ENCODE results near the gene HOXB3. TPM values are rescaled to one million over a fixed set of nuclear protein-coding genes. Genes with fewer than 3 reads are reported as not detected.
A peak's percentile ranks its signal among the peaks of the same experiment; 100 is the strongest.

Gene HOXB3
- total and polyA plus RNA-seq, 12 donors, result 2.3 to 28.8 (median 8.8) TPM

GRCh38 chr17:48541577-48542113, 48.4 kb downstream of the HOXB3 start:
- Histone ChIP-seq H3K36me3 (replicated peaks in 1 of 2) (peaks cover 0 to 8% of the 10 kb centered on the region in 2 donors), H3K27ac (peak overlapping the region; percentile 72 to 97 (median 85)), H3K4me3 (peak overlapping the region in 3 of 4 donors; percentile 25 to 78 (median 58)), H3K9me3 (replicated peaks in 1 of 3) (no peaks in the 10 kb centered on the region), H3K27me3 (no peaks in the 10 kb centered on the region), H3K4me1 (replicated peaks in 1 of 2) (peaks cover 15 to 20% of the 10 kb centered on the region in 2 donors)
- 5 to 13% (median 7%) methylated on average over 23 to 35 of the region's 36 CpGs for WGBS, 4 donors
- TF ChIP-seq POLR2A (IDR thresholded peaks at IDR 0.05) (peak in 1 of 2 donors; percentile 38), CTCF (IDR thresholded peaks at IDR 0.05) (no peak)
- peak in 6 of 7 donors; percentile 58 to 80 (median 69) for DNase-seq
- intact Hi-C loops (cut with DNase I), result loop anchor here (5.0 kb wide), 1 partner anchor 36 kb away; the partner anchor contains the start of gene HOXB4 (in 2 of the 2)

- 31 to 38% (median 33%) methylated on average over 12 of the region's 12 CpGs for WGBS, 4 donors
- no peak for DNase-seq
- Histone ChIP-seq H3K36me3 (replicated peaks in 1 of 2) (peaks cover 0 to 8% of the 10 kb centered on the region in 2 donors), H3K4me3 (peak overlapping the region in 2 of 4 donors; percentile 58 to 78), H3K27ac (peak overlapping the region; percentile 72 to 97 (median 85)), H3K4me1 (replicated peaks in 1 of 2) (peaks cover 14 to 15% of the 10 kb centered on the region in 2 donors), H3K9me3 (replicated peaks in 1 of 3) (no peaks in the 10 kb centered on the region), H3K27me3 (no peaks in the 10 kb centered on the region)
- intact Hi-C loops (cut with DNase I), result loop anchor here (5.0 kb wide), 1 partner anchor 36 kb away; the partner anchor contains the start of gene HOXB4 (in 2 of the 2)
- TF ChIP-seq POLR2A (IDR thresholded peaks at IDR 0.05) (no peak), CTCF (IDR thresholded peaks at IDR 0.05) (no peak)
Measured at GRCh38 chr17:48541036-48541576, 48.9 kb downstream of the HOXB3 start.

- WGBS, 4 donors, result 80 to 100% (median 94%) methylated on average over 1 of the region's 1 CpG
- TF ChIP-seq POLR2A (IDR thresholded peaks at IDR 0.05) (no peak), CTCF (IDR thresholded peaks at IDR 0.05) (no peak)
- H3K4me1 ChIP-seq (replicated peaks in 1 of 2), result peaks cover 5 to 9% of the 10 kb centered on the region in 2 donors
- H3K27me3 ChIP-seq, result no peaks in the 10 kb centered on the region
- no peak overlapping the region for H3K4me3 ChIP-seq
- no peak for DNase-seq
- peak overlapping the region in 1 of 5 donors; percentile 97 for H3K27ac ChIP-seq
- intact Hi-C loops (cut with DNase I), result loop anchor here (5.0 kb wide), 1 partner anchor 37 kb away; the partner anchor contains the start of gene HOXB4 (in 2 of the 2)
- H3K9me3 ChIP-seq (replicated peaks in 1 of 3), result no peaks in the 10 kb centered on the region
- peaks cover 0 to 8% of the 10 kb centered on the region in 2 donors for H3K36me3 ChIP-seq (replicated peaks in 1 of 2)
Measured at GRCh38 chr17:48540213-48540612, 49.8 kb downstream of the HOXB3 start.

GRCh38 chr17:48539177-48539576, 50.9 kb downstream of the HOXB3 start:
- no peak for DNase-seq
- H3K9me3 ChIP-seq (replicated peaks in 1 of 3), result no peaks in the 10 kb centered on the region
- TF ChIP-seq CTCF (IDR thresholded peaks at IDR 0.05) (no peak), POLR2A (IDR thresholded peaks at IDR 0.05) (peak in 1 of 2 donors; percentile 51)
- peaks cover 3 to 7% of the 10 kb centered on the region in 2 donors for H3K4me1 ChIP-seq (replicated peaks in 1 of 2)
- no peak overlapping the region for H3K27ac ChIP-seq
- no peaks in the 10 kb centered on the region for H3K27me3 ChIP-seq
- intact Hi-C loops (cut with DNase I), result no loop called here
- WGBS, 4 donors, result 56 to 75% (median 62%) methylated on average over 4 of the region's 4 CpGs
- peaks cover 0 to 8% of the 10 kb centered on the region in 2 donors for H3K36me3 ChIP-seq (replicated peaks in 1 of 2)
- H3K4me3 ChIP-seq, result no peak overlapping the region
